ENCODE measurements around the gene NBAS.

GRCh38 chr2:15602393-15602792 lies 41.3 kb upstream of the NBAS start:
- TF ChIP-seq, protein P1, sequence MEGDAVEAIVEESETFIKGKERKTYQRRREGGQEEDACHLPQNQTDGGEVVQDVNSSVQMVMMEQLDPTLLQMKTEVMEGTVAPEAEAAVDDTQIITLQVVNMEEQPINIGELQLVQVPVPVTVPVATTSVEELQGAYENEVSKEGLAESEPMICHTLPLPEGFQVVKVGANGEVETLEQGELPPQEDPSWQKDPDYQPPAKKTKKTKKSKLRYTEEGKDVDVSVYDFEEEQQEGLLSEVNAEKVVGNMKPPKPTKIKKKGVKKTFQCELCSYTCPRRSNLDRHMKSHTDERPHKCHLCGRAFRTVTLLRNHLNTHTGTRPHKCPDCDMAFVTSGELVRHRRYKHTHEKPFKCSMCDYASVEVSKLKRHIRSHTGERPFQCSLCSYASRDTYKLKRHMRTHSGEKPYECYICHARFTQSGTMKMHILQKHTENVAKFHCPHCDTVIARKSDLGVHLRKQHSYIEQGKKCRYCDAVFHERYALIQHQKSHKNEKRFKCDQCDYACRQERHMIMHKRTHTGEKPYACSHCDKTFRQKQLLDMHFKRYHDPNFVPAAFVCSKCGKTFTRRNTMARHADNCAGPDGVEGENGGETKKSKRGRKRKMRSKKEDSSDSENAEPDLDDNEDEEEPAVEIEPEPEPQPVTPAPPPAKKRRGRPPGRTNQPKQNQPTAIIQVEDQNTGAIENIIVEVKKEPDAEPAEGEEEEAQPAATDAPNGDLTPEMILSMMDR (IDR thresholded peaks at IDR 0.05; ENCODE audit: poor library complexity, severe bottlenecking): no peak
- TF ChIP-seq REST (IDR thresholded peaks at IDR 0.05; ENCODE audit: borderline replicate concordance): no peak
- TF ChIP-seq RAD21 (conservative IDR thresholded peaks at IDR 0.05): no peak
- TF ChIP-seq TAF1 (IDR thresholded peaks at IDR 0.05; ENCODE audit: low read depth): no peak
- TF ChIP-seq POLR2AphosphoS5 (IDR thresholded peaks at IDR 0.05): no peak

Measured in neural cell (in vitro differentiated cells).